NCI-H526 treated with DMSO at 0.1 percent for 48 hours (cell line): ENCODE results near the gene ZCCHC14.
"Not testable (repeated sequence)": the region's sequence is repeated elsewhere in the genome, so short reads cannot be mapped to it uniquely, and the experiment has no call there.

ENCODE experiments used
- DNase-seq: peaks from one replicate; lab custom pipeline; 2025; lab: John Stamatoyannopoulos, UW

The ZCCHC14 gene

GRCh38 chr16:87380881-87381280 lies 111.9 kb downstream of the ZCCHC14 start:
- no peak for DNase-seq

GRCh38 chr16:87380403-87380802 lies 112.4 kb downstream of the ZCCHC14 start:
- no peak for DNase-seq

- not testable (repeated sequence) for DNase-seq
These were observed 113.5 kb downstream of the ZCCHC14 start for GRCh38 chr16:87379312-87379752.

- no peak for DNase-seq
These were observed 116.2 kb downstream of the ZCCHC14 start for GRCh38 chr16:87376660-87377059.

- DNase-seq, result no peak
These were observed 117.2 kb downstream of the ZCCHC14 start for GRCh38 chr16:87375426-87376135.

GRCh38 chr16:87374313-87374712 lies 118.5 kb downstream of the ZCCHC14 start:
- DNase-seq, result no peak

GRCh38 chr16:87372305-87372704 lies 120.5 kb downstream of the ZCCHC14 start:
- no peak for DNase-seq

GRCh38 chr16:87371261-87371866 lies 121.5 kb downstream of the ZCCHC14 start:
- no peak for DNase-seq

GRCh38 chr16:87369796-87370719 lies 122.8 kb downstream of the ZCCHC14 start:
- no peak for DNase-seq

- DNase-seq, result no peak
These were observed 123.6 kb downstream of the ZCCHC14 start for GRCh38 chr16:87369117-87369765.

- no peak for DNase-seq
These were observed 124.6 kb downstream of the ZCCHC14 start for GRCh38 chr16:87368029-87368770.

- no peak for DNase-seq
These were observed 125.3 kb downstream of the ZCCHC14 start for GRCh38 chr16:87367529-87367928.

- no peak for DNase-seq
These were observed 125.9 kb downstream of the ZCCHC14 start for GRCh38 chr16:87366930-87367329.

GRCh38 chr16:87366288-87366687 lies 126.5 kb downstream of the ZCCHC14 start:
- DNase-seq, result no peak

- DNase-seq, result no peak
These were observed 127.7 kb downstream of the ZCCHC14 start for GRCh38 chr16:87365021-87365713.

- peak; percentile 20 for DNase-seq
These were observed 128.9 kb downstream of the ZCCHC14 start for GRCh38 chr16:87363771-87364455.

- not testable (repeated sequence) for DNase-seq
These were observed 129.8 kb downstream of the ZCCHC14 start for GRCh38 chr16:87362828-87363559.

- no peak for DNase-seq
These were observed 130.8 kb downstream of the ZCCHC14 start for GRCh38 chr16:87361916-87362619.
